NCI-H1694 treated with DMSO at 0.1 percent for 48 hours (cell line): Measurements from ENCODE around the gene MGAT4B.

Experiments used
- DNase-seq: peaks from one replicate; lab custom pipeline; 2025; lab: John Stamatoyannopoulos, UW

The MGAT4B gene

GRCh38 chr5:179805529-179806249, 977 bp downstream of the MGAT4B start:
- DNase-seq = no peak

GRCh38 chr5:179805070-179805528, 1.6 kb downstream of the MGAT4B start:
- DNase-seq = no peak

GRCh38 chr5:179804555-179804947, 2.1 kb downstream of the MGAT4B start:
- no peak for DNase-seq

- no peak for DNase-seq
Measured at GRCh38 chr5:179803651-179804554, 2.8 kb downstream of the MGAT4B start.

GRCh38 chr5:179802950-179803562, 3.6 kb downstream of the MGAT4B start:
- DNase-seq = no peak

- no peak for DNase-seq
Measured at GRCh38 chr5:179802207-179802883, 4.3 kb downstream of the MGAT4B start.

GRCh38 chr5:179801304-179802206, 5.1 kb downstream of the MGAT4B start:
- peak; percentile 21 for DNase-seq

- no peak for DNase-seq
Measured at GRCh38 chr5:179800696-179801201, 5.9 kb downstream of the MGAT4B start.

- no peak for DNase-seq
Measured at GRCh38 chr5:179800071-179800695, 6.5 kb downstream of the MGAT4B start.

- no peak for DNase-seq
Measured at GRCh38 chr5:179799644-179799973, 7.1 kb downstream of the MGAT4B start.

- no peak for DNase-seq
Measured at GRCh38 chr5:179798771-179799643, 7.7 kb downstream of the MGAT4B start.

GRCh38 chr5:179798144-179798770, 8.4 kb downstream of the MGAT4B start:
- DNase-seq = no peak

GRCh38 chr5:179797741-179798140, 8.9 kb downstream of the MGAT4B start:
- DNase-seq = no peak

GRCh38 chr5:179796877-179797608, 9.6 kb downstream of the MGAT4B start:
- no peak for DNase-seq

- no peak for DNase-seq
Measured at GRCh38 chr5:179795863-179796833, 10.5 kb downstream of the MGAT4B start.

- no peak for DNase-seq
Measured at GRCh38 chr5:179795049-179795862, 11.4 kb downstream of the MGAT4B start.
